SHP77 (cell line): ENCODE measurements around the gene LRCH1.

ENCODE experiments used
- DNase-seq, 2 experiments: peaks; one replicate each; lab custom pipeline; 2025; lab: John Stamatoyannopoulos, UW

The LRCH1 gene

DNA sequence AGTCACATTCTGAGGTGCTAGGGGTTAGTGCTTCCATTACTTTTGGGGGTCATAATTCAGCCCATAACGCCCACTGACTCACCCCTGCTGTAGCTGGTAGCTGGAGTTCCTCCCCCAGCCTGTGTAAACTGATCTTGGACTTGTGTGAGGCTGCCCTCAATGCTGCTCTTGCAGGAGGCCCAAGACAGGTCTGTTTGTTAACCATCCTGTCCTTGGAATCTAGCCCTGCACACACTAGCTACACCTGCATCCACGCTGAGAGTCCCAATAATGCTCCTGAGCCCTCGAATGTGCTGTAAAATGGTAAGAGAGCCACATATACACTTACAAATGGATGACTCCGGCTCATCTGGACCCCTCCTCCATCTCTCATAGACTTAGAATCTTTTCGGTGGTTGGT, 9.6 kb downstream of the LRCH1 start:
- no peak for DNase-seq

DNA sequence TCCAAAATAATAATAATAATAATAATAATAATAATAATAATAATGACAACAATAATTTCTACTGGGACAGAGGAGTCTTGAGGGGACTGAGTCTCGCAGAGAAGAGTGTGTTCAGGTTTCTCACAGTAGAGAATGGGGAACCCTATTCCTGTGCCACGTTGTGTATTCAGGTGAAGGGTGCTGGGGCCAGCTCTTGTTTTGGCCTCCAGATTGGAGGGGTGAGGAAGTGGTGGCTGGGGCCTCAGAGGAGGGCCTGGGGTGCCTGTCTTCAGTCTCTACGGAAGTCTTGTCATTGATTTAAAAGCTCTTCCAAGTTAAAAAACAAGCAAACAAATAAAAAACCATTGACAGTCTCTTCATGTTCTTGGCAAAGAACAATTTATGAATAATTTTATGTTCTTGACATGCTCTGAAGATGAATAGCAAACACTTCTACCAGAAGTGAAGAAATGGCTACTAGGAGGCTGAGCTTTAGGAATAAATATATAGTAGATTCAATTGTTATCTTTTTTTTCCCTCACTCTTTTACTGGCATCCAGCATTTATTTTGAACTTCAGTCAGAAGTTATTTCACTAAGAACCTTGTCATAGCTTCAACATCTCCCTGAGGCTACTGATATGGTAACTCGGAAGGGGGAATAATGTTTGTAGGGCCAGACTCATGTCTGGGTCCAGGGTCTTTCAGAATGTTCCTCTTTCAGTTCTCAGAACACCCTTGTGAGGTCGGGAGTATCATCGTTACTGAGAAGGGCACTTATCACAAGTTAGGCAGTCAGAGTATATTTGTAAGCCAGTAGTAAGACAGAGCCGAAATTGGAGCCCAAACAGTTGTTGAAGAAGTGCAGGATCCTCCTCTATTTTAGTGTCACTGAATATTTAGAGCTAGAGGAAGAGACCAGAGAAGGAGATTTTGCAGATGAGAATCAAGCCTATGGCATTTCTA, 13.1 kb downstream of the LRCH1 start:
- no peak for DNase-seq

DNA sequence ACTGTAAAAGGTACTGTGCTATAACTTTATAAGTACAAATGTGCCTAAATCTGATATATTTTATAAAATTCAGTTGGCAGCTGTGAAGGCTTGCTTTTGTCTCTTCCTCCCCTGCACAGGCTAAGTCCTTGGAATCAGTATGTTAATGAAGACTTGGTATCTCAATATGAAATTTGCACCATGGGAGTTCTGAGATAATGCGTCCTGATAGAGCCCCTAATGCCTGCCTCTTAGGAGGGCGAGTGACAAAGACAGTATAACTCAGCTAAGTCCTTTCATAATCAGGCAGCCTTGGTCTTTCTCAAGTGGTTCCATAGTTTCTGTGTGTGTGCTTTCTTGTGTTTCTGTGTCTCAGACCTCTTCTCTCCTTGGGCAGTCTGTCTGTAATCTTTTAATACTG, 14.7 kb downstream of the LRCH1 start:
- no peak for DNase-seq

DNA sequence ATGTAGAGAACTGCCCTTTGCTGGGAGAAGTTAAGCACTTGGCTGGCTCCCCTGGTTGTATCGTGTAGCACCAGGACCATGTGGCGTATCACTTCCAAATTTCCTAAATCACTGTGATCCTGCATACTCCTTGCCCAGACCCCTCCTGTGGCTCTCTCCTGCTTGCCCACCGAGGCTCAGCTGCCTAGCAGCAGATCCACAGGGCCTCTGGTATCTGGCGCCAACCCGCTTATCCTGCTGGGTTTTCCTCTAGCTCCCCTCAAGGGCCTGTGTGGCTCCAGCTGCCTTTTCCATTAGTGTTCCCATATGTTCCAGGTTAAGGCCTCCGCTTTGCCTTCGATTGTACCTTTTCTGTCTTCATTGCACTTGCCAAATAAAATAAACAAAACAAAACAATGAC, 16.5 kb downstream of the LRCH1 start:
- no peak for DNase-seq

DNA sequence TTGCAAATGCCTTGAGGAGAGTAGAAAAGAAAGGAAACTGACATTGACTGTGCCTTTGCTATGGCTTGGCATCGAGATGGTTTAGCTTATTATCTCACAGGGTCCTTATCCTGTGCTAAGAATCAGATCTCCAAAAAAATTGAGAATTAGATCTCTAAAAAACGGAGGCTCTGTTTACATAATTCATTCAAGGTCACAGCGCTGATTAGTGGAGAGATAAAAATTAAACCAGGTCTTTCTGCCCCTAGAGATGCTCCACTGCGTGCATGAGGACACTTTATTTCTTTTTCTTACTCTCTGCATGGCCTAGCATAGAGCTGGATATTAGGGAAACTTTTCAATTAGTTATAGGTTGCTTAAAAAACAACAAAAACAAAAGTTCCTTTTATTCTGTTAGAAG, 17.3 kb downstream of the LRCH1 start:
- DNase-seq, result no peak

DNA sequence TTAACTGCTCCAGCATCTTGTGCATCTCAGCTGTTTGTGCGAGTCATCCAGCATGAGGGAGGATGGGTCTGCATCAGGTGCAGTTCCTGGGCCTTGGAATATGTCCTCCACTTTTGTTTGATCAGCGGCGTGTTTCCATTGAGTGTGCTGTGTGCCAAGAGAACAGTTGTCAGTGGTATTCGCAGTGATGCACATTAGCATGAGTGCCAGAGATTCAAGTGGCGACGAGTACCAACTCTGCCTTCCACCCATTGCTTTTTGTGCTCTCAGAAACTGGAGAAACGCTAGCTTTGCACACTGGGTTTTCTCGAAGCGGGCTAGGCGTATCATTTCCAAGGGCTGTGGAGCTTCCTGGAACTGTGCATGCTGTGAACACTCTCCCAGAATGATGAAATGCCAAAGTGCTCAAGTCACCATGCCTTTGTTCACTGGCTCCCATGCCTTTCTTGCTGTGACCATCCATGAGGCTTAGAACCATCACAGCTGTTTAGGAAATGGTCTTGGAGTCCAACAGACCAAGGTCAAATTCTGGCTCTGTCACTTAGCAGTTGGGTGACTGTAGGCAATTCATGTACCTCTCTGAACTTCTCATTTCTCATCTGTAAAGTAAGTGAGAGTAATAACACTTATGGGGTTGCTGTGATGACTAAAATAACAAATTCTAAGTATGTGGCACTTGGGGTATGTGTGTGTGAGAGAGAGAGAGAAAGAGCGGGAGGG, 18.4 kb downstream of the LRCH1 start:
- peak; percentile 30 to 44 for DNase-seq

DNA sequence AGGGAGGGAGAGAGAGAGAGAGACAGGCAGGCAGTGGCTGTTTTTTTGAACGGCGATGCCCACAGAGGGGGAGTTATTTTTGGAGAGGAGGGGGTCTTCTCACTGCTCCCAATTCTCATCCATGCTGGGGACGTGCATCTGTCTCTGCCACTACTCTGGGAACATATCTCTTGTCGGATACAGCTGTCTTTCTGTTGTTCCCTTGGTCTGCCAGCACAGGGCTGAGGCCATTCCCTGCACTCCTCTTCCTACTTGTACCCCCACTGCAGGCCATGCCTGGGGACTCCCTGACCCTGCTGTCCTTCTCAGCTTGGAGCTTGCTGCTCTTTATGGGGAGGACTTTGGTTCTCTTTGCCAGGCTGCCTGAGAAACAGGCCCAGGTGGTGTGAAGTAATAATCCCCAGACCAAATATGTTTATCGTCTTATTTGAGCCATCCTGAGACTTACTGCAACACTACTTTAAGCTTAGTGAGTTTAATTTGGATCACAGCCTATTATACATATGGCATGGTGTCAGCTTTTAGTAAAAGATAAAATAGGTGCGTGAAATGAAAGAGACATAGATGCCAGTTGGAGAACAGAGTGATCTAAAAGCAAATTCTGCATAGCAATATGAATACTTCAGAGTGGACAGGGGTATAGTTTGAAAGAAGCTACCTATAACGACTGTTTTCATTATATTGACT, 19.1 kb downstream of the LRCH1 start:
- DNase-seq, result no peak

DNA sequence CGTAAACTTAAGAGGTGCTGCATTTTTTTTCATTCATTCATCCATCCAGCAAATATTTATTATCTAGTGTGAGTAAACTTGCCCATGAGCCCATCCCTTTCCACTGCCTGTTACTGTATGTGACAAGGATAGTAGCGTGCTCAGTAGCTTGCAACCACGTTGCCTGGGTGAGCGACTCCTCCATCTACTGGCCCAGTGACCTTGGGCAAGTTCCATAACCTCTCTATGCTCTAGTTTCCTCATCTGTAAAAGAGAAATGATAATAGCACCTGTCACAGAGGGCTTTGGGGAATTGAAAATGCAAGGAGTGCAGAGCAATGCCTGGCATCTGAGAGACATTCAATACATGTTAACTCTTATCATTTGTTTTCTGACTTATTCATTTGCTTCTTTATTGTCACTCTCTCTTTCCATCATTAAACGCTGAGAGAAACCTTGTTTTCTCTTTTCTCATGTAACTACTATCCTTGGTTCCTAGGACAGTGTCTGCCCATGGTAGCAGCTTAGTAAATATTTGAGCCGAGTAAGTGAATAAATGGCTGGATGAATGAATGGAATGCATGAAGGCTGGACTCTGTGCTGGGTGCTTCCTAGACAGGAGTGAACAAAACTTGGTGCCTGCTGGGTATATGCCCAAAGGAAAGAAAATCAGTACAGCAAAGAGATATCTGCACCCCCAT, 19.9 kb downstream of the LRCH1 start:
- DNase-seq, result no peak

DNA sequence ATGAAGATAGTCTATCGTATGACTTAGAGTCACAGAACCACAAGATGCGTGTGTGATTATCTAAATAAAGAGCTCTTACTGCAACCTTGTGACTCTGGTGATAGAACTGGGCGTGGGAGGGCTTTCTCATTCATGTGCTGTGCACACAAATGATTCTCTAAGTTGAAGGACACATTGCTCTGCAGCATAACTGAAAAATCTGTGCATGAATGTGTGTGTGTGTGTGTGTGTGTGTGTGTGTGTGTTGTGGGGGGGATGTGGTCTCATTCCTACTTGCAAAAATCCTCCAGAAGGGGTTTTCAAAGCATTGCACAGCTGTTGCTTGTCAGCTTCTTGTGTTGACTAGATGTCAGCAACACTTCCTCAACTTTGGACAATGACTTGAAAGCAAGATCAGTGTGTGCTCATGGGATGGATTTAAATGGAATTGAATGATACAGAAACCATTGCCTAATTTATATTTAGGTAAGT, 22.4 kb downstream of the LRCH1 start:
- no peak for DNase-seq

DNA sequence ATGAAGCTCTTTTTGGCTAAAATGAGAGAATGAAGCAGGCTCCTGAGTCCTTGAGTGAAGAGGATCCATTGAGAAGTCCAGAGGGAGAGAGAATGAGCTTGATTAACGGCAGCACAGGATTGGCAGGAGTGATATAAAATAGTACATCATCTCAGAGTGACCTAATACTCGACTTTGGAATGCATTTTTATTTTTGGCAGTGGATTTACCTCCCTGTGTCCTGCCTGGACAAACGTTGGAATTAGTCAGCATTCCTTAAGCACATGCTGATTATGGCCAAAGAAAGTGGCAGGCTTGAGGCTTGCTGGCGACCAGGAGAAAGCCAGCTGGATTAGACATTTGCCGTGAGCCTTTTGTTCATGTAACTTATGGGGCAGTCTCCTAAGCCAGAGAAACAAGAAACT, 22.9 kb downstream of the LRCH1 start:
- no peak for DNase-seq

DNA sequence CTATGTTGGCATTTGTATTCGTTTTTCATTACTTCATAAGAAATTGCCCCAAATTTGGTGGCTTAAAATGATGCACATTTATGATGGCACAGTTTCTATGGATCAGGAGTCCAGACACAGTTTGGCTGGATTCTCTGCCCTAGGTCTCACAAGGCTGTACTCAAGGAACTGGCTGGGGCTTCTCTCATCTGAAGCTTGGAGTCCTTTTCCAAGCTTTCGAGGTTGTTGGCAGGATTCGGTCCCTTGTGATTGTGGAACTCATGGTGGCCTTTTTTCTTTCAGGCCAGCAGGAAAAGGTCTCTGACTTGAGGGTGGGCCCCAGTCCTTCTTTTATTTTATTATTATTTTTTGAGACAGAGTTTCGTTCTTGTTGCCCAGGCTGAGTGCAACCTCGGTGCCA, 23.8 kb downstream of the LRCH1 start:
- no peak for DNase-seq

DNA sequence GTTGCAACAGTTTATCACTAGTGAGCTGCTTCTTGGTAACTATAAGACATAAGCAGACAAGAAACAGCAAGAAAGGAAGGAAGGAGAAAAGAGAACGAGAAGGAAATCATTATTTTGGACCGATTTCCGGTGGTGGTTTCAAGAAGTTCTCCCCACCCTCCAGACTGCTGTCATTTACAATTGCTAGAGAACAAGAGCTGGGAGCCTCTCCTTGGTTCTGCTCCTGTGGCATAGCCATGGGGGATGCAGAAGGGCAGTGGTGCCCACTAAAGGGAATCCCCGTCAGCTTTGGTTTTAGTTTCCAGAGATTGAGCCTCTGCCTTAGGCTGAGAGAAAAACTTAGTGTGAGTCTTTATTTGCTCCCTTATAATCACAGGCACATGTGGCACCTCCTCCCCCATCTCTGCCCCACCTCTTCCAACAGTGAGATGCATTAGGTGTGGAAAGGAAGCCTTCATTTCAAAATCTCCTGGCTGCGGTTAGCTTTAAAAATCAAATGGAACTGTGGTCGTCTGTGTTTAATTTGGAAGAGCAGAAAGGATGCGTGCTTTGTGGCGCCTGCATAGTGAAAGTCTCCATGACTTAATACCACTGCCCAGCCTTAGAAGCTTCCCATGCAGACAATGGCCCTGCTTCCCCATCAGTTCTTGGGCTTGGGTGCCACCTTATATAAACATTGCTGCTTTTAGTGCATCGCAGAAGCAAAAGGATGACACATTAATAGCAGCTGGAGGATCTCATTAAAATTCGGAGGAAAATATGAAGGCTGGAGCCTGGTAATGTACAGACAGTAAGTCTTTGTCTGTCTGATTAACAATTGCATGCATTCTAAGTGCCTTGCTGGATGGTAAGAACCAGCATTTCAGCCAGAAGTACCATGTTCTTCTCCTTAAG, 25.0 kb downstream of the LRCH1 start:
- no peak for DNase-seq

DNA sequence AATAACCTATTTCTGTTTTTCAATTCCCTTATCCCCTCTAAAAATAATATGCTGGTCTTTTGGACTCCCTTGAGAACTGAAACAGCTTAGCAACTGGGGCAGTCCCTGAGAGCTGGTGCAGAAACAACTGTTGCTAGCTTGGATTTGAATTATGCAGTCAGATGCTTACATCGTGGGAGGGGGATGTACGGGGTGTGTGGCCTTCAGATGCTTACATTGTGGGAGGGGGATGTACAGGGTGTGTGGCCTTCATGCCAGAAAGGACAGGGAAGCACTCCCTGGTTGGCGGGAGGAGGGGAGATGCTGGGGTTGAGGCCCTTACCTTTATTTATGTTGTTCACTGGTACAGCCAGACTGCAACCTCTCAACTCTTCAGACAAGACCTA, 25.6 kb downstream of the LRCH1 start:
- DNase-seq, result no peak

DNA sequence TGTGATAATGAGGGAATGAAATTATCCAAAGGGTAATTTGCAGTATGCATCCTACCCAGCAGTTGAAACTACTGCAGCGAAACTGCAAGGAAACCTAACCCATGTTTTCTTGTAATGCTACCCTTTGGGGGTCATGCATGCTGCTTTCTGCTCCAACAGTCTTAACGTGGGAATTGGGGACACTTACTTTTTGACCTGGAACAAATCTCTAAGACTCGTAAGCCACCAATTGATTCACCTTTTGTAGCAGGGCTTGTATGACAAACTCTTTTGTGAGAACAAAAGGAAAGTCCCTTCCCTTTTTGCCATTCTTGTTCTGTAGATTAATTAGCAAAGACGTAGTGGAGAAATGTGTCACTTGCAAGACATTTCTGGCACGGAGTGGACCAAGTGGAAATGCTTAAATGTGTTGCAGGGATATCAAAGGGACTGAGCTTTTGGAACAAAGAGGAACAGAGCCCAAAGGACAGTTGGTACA, 27.4 kb downstream of the LRCH1 start:
- DNase-seq, result no peak

DNA sequence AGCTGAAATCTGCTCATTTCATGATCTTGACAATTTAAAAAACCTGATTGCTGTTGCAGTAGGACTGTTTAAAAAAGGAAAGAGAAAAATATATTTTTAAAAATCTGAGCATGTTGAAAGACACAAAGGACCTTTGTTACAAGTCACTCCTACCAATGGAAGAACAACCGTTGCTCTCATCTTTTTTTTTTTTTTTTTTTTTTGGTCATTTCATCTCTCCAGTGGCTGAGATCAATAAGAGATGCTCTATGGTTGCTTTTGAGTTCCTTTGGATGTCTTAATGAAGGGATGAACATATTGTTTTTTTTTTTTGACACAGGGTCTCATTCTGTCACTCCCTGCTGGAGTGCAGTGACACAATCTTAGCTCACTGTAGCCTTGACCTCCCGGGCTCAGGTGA, 29.2 kb downstream of the LRCH1 start:
- DNase-seq, result no peak

DNA sequence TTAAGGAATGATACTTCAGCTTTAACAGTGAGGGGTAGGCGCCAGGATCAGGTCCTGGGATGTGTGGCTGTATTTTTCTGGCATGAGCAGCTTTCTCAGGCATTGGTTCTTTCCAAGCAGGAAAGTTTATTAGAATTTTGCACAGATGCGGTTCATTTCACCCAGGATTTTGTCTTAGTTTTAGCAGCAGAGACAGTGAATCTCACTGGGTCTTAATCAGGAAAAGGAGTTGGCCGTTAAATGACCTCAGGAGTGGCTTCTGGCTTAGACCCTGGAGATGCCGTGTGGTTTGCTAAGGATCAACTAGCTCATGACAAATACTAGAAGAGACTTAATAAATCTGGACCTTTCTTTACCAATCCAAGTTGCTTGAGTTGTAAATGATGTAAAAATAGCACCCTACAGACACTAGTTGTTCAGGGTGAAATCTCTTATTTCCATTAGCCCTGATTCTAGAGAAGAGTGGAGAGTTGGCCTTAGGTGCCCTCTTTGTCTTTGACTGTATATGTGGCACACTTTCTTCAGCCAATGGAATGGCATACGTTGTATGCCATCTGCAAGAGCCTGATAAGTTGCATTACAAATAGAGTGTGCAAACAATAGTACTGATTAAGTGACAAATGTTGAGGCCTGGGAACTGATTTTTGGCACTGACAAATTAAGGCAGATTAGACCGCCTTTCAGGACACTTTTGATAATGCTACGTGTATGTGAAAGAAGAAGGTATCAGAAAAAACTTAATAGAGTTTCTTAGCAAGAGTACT, 34.0 kb downstream of the LRCH1 start:
- DNase-seq, result no peak

DNA sequence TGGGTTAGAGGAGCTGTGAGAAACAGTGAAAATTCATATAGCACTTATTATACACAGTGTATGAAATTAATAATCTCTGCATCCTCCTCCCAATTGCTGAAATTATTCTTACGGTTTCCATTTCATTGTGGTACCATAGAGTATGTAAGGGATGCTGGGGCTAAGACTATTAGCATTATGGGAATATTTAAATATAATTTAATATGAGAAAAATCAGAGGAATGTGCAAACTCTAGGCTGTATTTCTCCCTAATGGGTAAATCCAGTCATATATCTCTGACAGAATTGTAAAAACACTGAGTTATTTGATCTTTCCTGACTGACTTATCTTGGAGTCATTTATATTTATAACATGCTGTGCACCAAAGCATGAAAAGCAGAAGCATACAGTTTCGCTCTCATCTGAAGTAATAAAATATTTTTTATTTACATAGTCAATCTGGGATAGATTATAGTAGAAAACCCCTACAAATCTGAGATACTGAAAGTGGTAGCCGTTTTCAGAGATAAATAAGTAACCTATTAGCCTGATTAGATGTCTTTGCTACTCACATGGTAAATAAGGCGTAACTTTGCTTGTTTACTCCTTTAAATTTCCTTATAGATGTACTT, 34.9 kb downstream of the LRCH1 start:
- no peak for DNase-seq

DNA sequence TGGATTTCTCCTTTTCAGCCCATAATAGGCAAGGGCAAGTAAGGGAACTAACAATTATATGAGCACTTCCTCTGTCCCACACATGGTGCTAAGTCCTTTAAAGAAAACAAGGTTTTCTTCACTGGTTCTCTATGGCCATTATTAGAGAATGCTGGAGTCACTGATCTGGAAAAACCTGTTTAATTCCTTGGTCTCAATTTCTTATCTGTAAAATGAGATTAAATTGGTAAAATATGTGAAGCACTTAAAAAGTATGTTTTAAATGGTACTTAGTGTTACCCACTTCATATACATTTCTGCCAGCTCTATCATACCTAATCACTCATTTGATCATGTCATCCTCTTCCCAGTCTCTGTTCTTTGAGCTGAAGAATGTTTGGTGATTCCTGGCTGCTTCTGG, 39.4 kb downstream of the LRCH1 start:
- DNase-seq, result no peak

DNA sequence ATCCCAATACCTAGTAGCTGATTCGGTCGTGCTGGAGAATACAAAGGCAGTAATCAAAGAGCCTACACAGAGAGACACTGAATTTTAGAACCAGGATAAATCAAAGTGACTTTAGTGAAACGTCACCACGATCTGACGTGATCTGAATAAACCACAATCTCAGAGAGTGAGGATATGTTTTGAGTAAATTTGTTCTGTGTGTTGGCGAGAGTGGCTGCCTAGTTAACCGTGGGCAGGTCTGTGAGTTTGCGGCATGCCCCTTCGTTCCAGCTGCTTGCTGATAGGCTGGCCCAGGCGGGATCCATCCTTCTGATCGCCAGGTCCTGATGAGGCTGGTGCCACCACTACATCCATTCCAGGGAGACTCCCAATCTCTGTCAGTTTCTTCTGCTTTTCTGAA, 40.4 kb downstream of the LRCH1 start:
- DNase-seq, result no peak
